HG02884 (cell line): ENCODE measurements around the gene CTNNA2.
"Not testable (repeated sequence)": the region's sequence is repeated elsewhere in the genome, so short reads cannot be mapped to it uniquely, and the experiment has no call there.

ENCODE experiments used
- ATAC-seq: cut with Tn5 transposase; IDR thresholded peaks from one replicate; pipeline ENCODE4 v1.9.1; 2021; ENCODE audit warnings: mild to moderate bottlenecking, moderate library complexity; ENCODE audit not compliant: unreplicated experiment

The CTNNA2 gene

GRCh38 chr2:80070587-80070986, 557.7 kb downstream of the CTNNA2 start:
- no peak for ATAC-seq

GRCh38 chr2:80071941-80072340, 559.1 kb downstream of the CTNNA2 start:
- ATAC-seq, result no peak

- ATAC-seq, result peak; percentile 78
Measured at GRCh38 chr2:80073134-80073561, 560.3 kb downstream of the CTNNA2 start.

DNA sequence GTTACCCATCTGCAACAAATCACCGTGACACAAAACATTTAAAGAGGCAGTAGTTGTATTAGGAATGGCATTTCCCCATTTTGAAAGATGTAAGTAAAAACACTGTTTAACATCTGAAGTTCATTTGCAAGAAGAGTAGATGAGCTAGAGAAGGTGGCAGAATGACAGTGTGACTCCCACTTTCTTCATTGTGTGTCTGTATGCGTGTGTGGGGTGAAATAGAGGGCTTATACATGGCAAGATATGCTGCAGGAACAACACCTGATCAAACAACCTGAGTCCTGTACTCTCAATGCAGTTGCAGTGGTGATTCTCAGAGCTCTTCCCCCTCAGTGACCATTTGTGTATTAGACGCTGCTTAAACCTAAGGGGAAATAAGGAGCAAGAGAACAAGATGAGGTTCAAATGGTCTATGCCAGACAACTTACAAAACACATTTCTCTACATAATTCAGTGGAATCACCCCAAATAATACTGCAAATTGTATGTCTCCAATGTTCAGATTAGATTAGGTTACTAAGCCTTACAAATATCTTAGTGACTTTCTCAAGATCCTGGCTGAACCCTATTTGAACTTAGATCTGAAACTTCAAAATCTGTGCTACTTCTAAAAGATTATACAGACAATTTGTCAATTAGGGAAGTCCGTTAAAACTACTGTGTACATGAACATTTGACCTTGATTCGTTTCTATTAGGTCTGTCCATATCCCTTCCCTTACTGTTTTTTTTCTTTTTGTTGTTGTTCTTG, 561.6 kb downstream of the CTNNA2 start:
- no peak for ATAC-seq

DNA sequence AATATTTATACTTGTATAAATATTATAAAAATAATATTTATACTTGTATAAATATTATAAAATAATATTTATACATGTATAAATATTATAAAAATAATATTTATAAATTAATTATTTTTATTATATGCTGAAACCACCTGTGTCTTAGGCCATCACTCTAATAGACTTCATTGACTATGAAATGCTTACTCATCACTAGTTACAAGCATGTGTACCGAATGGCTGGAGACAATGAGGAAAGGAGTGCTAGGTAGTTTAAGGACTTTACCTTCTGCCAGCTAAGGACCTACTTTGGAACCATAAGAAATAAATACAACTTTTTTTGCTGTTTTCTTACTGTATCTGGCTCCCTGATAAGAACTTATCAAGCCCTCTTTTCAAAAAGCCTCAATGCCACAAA, 562.9 kb downstream of the CTNNA2 start:
- no peak for ATAC-seq

GRCh38 chr2:80078290-80079036, 565.6 kb downstream of the CTNNA2 start:
- ATAC-seq, result no peak

- no peak for ATAC-seq
Measured at GRCh38 chr2:80080957-80081356, 568.1 kb downstream of the CTNNA2 start.

GRCh38 chr2:80086831-80087230, 574.0 kb downstream of the CTNNA2 start:
- no peak for ATAC-seq

DNA sequence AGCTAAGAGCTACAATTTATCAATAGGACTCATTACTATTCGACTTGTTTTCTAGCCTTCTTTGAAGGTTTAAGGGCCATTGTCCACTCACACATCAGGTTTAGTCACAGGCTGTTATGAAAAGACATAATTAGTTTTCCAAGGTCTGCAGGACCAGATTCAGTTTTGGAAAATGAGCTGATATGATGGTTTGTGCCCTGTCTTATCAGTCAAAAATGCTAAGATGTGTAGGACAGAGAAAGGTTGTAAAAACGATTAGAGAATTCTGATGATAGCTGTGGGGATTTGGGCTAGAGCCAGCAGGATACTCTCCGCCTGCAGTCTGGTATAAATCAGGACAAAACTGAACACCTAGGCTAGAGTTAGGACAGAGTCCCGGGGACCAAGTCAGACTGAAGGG, 578.4 kb downstream of the CTNNA2 start:
- ATAC-seq, result no peak

GRCh38 chr2:80092474-80092873, 579.6 kb downstream of the CTNNA2 start:
- no peak for ATAC-seq

DNA sequence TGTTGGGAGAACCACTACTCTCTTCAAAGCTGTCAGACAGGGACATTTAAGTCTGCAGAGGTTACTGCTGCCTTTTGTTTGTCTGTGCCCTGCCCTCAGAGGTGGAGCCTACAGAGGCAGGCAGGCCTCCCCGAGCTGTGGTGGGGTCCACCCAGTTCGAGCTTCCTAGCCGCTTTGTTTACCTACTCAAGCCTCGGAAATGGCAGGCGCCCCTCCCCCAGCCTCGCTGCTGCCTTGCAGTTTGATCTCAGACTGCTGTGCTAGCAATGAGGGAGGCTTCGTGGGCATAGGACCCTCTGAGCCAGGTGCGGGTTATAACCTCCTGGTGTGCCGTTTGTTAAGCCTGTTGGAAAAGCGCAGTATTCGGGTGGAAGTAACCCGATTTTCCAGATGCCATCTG, 585.7 kb downstream of the CTNNA2 start:
- not testable (repeated sequence) for ATAC-seq

- no peak for ATAC-seq
Measured at GRCh38 chr2:80102026-80102425, 589.2 kb downstream of the CTNNA2 start.

DNA sequence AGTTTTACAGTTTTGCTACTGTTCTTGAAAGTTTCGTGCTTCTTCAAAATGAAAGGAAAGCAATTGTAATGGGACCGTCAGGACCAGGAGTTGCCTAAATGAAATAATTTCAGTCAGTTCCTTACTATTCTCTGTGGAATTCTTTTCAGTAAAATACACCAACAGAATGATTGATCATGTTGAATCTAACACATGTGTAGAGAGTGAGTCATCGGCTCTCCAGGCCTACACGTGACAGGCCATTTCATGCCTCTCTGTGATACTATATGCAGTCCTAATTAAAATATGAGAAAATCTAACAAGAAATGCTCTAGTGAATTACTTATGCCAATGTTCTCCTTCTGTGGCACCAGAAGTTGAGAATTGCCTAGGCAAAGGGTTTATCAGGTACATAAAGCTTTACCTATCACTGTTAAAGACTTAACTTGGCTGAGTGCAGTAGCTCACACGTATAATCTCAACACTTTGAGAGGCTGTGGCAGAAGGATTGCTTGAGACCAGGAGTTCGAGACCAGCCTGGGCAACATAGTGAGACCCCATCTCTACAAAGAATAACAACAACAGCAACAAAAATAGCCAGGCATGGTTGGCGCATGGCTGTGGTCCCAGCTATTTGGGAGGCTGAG, 592.3 kb downstream of the CTNNA2 start:
- no peak for ATAC-seq

DNA sequence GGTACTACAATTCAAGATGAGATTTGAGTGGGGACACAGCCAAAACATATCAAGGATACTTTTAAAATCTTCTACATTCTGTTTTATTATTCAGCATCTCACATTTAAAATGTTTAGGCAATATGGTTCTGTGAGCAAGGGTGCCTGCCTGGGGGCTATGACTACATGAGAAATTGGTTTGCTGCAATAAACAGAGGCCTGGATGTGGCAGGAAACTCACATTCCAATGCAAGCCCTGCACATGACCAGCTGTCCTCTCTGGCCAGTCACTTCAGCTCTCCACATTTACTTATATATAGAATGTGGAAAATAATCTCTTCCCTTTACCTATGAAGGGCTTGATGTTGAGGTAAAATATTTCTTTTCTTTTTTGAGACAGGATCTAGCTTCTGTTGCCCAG, 598.3 kb downstream of the CTNNA2 start:
- no peak for ATAC-seq

- ATAC-seq, result no peak
Measured at GRCh38 chr2:80112790-80113189, 599.9 kb downstream of the CTNNA2 start.

- no peak for ATAC-seq
Measured at GRCh38 chr2:80113399-80113798, 600.5 kb downstream of the CTNNA2 start.

GRCh38 chr2:80114812-80115211, 602.0 kb downstream of the CTNNA2 start:
- no peak for ATAC-seq

GRCh38 chr2:80117401-80117800, 604.5 kb downstream of the CTNNA2 start:
- ATAC-seq, result no peak

DNA sequence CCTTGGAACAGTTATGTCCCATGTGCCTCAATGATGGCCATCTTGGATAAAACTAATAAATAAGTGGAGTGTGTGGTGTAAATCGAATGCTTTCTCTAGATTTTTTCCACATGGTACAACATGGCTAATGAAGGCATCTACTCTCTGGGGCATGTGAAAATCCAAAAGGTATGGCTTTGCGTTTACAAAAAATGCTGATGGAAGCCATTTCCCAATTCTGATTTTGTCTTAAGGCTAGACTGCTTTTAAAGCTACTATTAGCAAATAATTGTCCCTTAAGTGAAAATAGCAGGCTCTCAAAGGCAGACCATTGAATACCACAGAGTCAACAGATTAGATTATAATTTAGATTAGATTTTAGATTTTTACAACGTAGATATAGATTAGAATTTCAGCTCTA, 608.0 kb downstream of the CTNNA2 start:
- ATAC-seq, result no peak

DNA sequence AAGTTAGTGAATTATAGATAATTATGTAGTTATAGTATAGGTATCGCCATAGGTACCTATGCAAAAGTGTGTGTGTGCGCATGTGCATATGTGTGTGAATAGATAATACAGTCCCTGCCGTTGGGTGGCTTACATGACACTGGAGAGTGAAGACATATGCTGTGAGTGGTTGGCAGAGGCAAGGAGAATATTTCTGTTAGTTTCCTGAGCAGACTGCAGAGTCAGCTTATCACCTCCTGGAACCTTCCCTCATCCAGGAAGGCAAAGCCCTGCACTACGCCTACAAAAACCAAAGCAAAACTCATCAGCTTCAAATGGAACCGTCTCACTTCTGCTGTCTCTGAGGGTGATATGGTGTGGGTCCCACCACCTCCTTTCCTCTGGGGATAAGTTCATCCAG, 609.8 kb downstream of the CTNNA2 start:
- no peak for ATAC-seq

- no peak for ATAC-seq
Measured at GRCh38 chr2:80126596-80127189, 613.8 kb downstream of the CTNNA2 start.

- ATAC-seq, result no peak
Measured at GRCh38 chr2:80128080-80128479, 615.2 kb downstream of the CTNNA2 start.
